IMR-90 (cell line): ENCODE measurements around the gene TMEM163. TPM values are rescaled to one million over a fixed set of nuclear protein-coding genes. Genes with fewer than 3 reads are reported as not detected.

Experiments used
- ATAC-seq: fragments of 200-7000 bp; cut with Tn5 transposase; 2 replicates; pipeline ENCODE4 v1.9.1; 2020; ENCODE audit warnings: low read depth, mild to moderate bottlenecking, moderate library complexity
- BruUV-seq: library from RNA; stranded (reverse); fragments of 400-500 nt; replicated peaks from 2 replicates; lab custom pipeline; 2021; lab: Mats Ljungman, UMichigan
- CTCF ChIA-PET: fragments of 300-600 bp; formaldehyde crosslinking; extraction: SDS; loops from one replicate; lab custom pipeline; 2021; ENCODE audit warnings: antibody characterized with exemption; lab: Yijun Ruan, JAX
- POLR2A ChIA-PET: fragments of 300-600 bp; sonication (Branson Sonifier 250); formaldehyde crosslinking; loops from one replicate; lab custom pipeline; 2022; ENCODE audit warnings: antibody characterized with exemption; ENCODE audit not compliant: unreplicated experiment; lab: Charles Lee
- DNase-seq: peaks from one replicate; pipeline ENCODE4 v3.0.0; 2013
- H2AFZ ChIP-seq: replicated peaks from 2 replicates; pipeline ENCODE3; 2013; ENCODE audit warnings: low read length, mild to moderate bottlenecking; ENCODE audit not compliant: poor library complexity
- H2AK5ac ChIP-seq: 2 replicates; pipeline ENCODE4 v1.6.1; 2013; ENCODE audit warnings: low read depth, low read length, inconsistent platforms
- H2AK9ac ChIP-seq: replicated peaks from 2 replicates; pipeline ENCODE3; 2013; ENCODE audit warnings: mild to moderate bottlenecking, low read depth, low read length, moderate library complexity; ENCODE audit not compliant: poor library complexity
- H2BK120ac ChIP-seq: 2 replicates; pipeline ENCODE4 v1.6.1; 2013; ENCODE audit warnings: low read depth, low read length, inconsistent platforms
- H2BK15ac ChIP-seq: 3 replicates; pipeline ENCODE4 v1.6.1; 2013; ENCODE audit warnings: low read depth, low read length, inconsistent platforms
- H2BK20ac ChIP-seq: 2 replicates; pipeline ENCODE4 v1.6.1; 2013; ENCODE audit warnings: low read depth, mild to moderate bottlenecking, inconsistent platforms, low read length, moderate library complexity
- H2BK5ac ChIP-seq: 2 replicates; pipeline ENCODE4 v1.6.1; 2013; ENCODE audit warnings: mild to moderate bottlenecking, low read depth, low read length, inconsistent platforms; ENCODE audit not compliant: poor library complexity, severe bottlenecking
- H3K14ac ChIP-seq: replicated peaks from 2 replicates; pipeline ENCODE4 v1.6.1; 2013; ENCODE audit warnings: low read depth, low read length, inconsistent platforms
- H3K18ac ChIP-seq: 2 replicates; pipeline ENCODE4 v1.6.1; 2013; ENCODE audit warnings: low read depth, low read length, control low read depth
- H3K23ac ChIP-seq: 2 replicates; pipeline ENCODE4 v1.6.1; 2013; ENCODE audit warnings: low read depth, low read length, inconsistent platforms
- H3K27ac ChIP-seq: 2 replicates; pipeline ENCODE4 v1.5.1; 2013; ENCODE audit warnings: mild to moderate bottlenecking, control low read depth, low read length; ENCODE audit not compliant: insufficient read depth
- H3K27me3 ChIP-seq: 2 replicates; pipeline ENCODE4 v1.6.1; 2013; ENCODE audit warnings: low read length; ENCODE audit not compliant: control insufficient read depth, insufficient read depth
- H3K36me3 ChIP-seq: 2 replicates; pipeline ENCODE4 v1.6.1; 2013; ENCODE audit warnings: low read length, mixed read lengths; ENCODE audit not compliant: control insufficient read depth, insufficient read depth
- H3K4ac ChIP-seq: 2 replicates; pipeline ENCODE4 v1.6.1; 2013; ENCODE audit warnings: low read depth, low read length, inconsistent platforms
- H3K4me1 ChIP-seq: 2 replicates; pipeline ENCODE4 v1.6.1; 2013; ENCODE audit warnings: low read length, mixed read lengths; ENCODE audit not compliant: control insufficient read depth, insufficient read depth
- H3K4me2 ChIP-seq: 2 replicates; pipeline ENCODE4 v1.6.1; 2013; ENCODE audit warnings: low read depth, mild to moderate bottlenecking, control low read depth, low read length, moderate library complexity
- H3K4me3 ChIP-seq: 2 replicates; pipeline ENCODE4 v1.5.1; 2013; ENCODE audit warnings: low read depth, mild to moderate bottlenecking, control low read depth, low read length, moderate library complexity; ENCODE audit not compliant: insufficient read depth
- H3K56ac ChIP-seq: 2 replicates; pipeline ENCODE4 v1.6.1; 2013; ENCODE audit warnings: low read length, inconsistent platforms; ENCODE audit not compliant: insufficient read depth; ENCODE audit errors: extremely low read depth
- H3K79me1 ChIP-seq, 2 experiments: 2 replicates each; pipeline ENCODE4 v1.6.1; 2013; ENCODE audit warnings: low read length in 2 of 2, inconsistent platforms in 1 of 2, low read depth in 1 of 2
- H3K9ac ChIP-seq: 2 replicates; pipeline ENCODE4 v1.6.1; 2013; ENCODE audit warnings: low read depth, low read length, control low read depth
- H3K9me1 ChIP-seq: 2 replicates; pipeline ENCODE4 v1.6.1; 2013; ENCODE audit warnings: low read length, inconsistent platforms; ENCODE audit not compliant: insufficient read depth
- H3K9me3 ChIP-seq: 2 replicates; pipeline ENCODE4 v1.6.1; 2013; ENCODE audit warnings: low read length; ENCODE audit not compliant: control insufficient read depth, insufficient read depth
- H4K20me1 ChIP-seq: 2 replicates; pipeline ENCODE4 v1.6.1; 2013; ENCODE audit warnings: low read length, inconsistent platforms; ENCODE audit not compliant: insufficient read depth
- H4K5ac ChIP-seq: 2 replicates; pipeline ENCODE4 v1.6.1; 2013; ENCODE audit warnings: mild to moderate bottlenecking, low read depth, low read length, control low read depth
- H4K8ac ChIP-seq, 2 experiments: 2 replicates each; pipeline ENCODE4 v1.6.1; 2013; ENCODE audit warnings: low read depth in 2 of 2, low read length in 2 of 2, control low read depth in 1 of 2, inconsistent platforms in 1 of 2
- H4K91ac ChIP-seq: 2 replicates; pipeline ENCODE4 v1.6.1; 2013; ENCODE audit warnings: low read depth, low read length, inconsistent platforms; ENCODE audit not compliant: insufficient read depth
- FOS ChIP-seq: fragments of 150-350 bp; IDR thresholded peaks from 2 replicates; pipeline ENCODE4 v1.6.1; 2016; ENCODE audit warnings: low read depth, low read length
- RCOR1 ChIP-seq: IDR thresholded peaks from 2 replicates; pipeline ENCODE4 v1.6.1; 2012; ENCODE audit warnings: mild to moderate bottlenecking, low read length, improper control_type of control experiment; ENCODE audit not compliant: insufficient replicate concordance
- USF2 ChIP-seq: fragments of 150-350 bp; IDR thresholded peaks from 2 replicates; pipeline ENCODE4 v1.6.1; 2017; ENCODE audit warnings: mild to moderate bottlenecking, antibody characterized with exemption, low read length, low read depth
- WGBS, 2 experiments: methylation state at CpG; one replicate each; pipeline versions ENCODE4 v1.1.5 to v1.1.7; 2013; ENCODE audit warnings: missing lambda C conversion rate in 2 of 2; ENCODE audit not compliant: insufficient read length in 1 of 2; ENCODE audit errors: extremely low coverage in 2 of 2; 5-methylcytosine and 5-hydroxymethylcytosine counted together
- dilution Hi-C: fragments of 300-500 bp; cut with HindIII; formaldehyde crosslinking; loops from one replicate; pipeline ENCODE4 v1.14.3; 2018; ENCODE audit warnings: low sequenced_read_pairs; ENCODE audit not compliant: unreplicated experiment
- in situ Hi-C: fragments of 300-500 bp; cut with MboI; formaldehyde crosslinking; loops from 3 replicates; pipeline ENCODE4 v1.14.3; 2019; ENCODE audit warnings: low sequenced_read_pairs, inconsistent platforms, mixed read lengths
- intact Hi-C: fragments of 100-400 bp; cut with micrococcal nuclease; formaldehyde crosslinking; loops from 2 replicates; pipeline ENCODE4 v1.10.0; 2022
- polyA plus RNA-seq, 3 experiments: library from polyadenylated mRNA; depleted of rRNA; stranded (reverse); fragments of >200 nt; gene quantifications; 2 replicates each; pipeline ENCODE4 v1.2.3, GENCODE V29; 2012; ENCODE audit warnings: low replicate concordance in 1 of 3
- total RNA-seq: library from RNA; depleted of rRNA; stranded (reverse); fragments of >200 nt; gene quantifications from 2 replicates; pipeline ENCODE4 v1.2.3, GENCODE V29; 2012

Gene TMEM163
- total and polyA plus RNA-seq, 2 of the 4 experiments (the other 2 are of a cell fraction) = not detected

GRCh38 chr2:134431838-134432434 lies 286.9 kb downstream of the TMEM163 start:
- ChIA-PET CTCF (interaction anchor here (0.6 to 3.1 kb wide), 2 partner anchors 19 to 27 kb away, joined by 3 to 11 read pairs; no protein-coding TSS in a partner anchor), POLR2A (no interaction called here)
- DNase-seq = peak; percentile 65
- in situ Hi-C loops (no loop called here), intact Hi-C loops (no loop called here), dilution Hi-C loops (no loop called here)
- Histone ChIP-seq H2BK120ac (peak overlapping the region; percentile 81), H2AK5ac (peak overlapping the region; percentile 25; the same call in 1 of the 2 replicates), H3K27me3 (no peaks in the 10 kb centered on the region), H3K18ac (peak overlapping the region; percentile 48; the same call in 1 of the 2 replicates), H3K9me1 (peaks cover 21% of the 10 kb centered on the region), H2BK15ac (peak overlapping the region; percentile 45; the same call in 1 of the 3 replicates), H4K8ac (peak overlapping the region; percentile 18 to 71), H3K4me1 (peaks cover 17% of the 10 kb centered on the region), H2BK20ac (peak overlapping the region; percentile 86; the same call in 1 of the 2 replicates), H4K5ac (no peak overlapping the region), H2BK5ac (peak overlapping the region; percentile 50), H3K9ac (no peak overlapping the region), H3K36me3 (peaks cover 50% of the 10 kb centered on the region), H3K4me3 (no peak overlapping the region), H4K20me1 (no peaks in the 10 kb centered on the region), H4K91ac (peak overlapping the region; percentile 35), H3K79me1 (peaks cover 0 to 34% of the 10 kb centered on the region in 2 experiments; a peak in 2 of 4 replicates), H3K14ac (peak overlapping the region; percentile 74), H2AK9ac (no peak overlapping the region), H3K4me2 (peak overlapping the region; percentile 52; the same call in 1 of the 2 replicates), H3K4ac (peak overlapping the region; percentile 76), H3K9me3 (no peaks in the 10 kb centered on the region), H3K56ac (no peak overlapping the region), H3K23ac (peak overlapping the region; percentile 37; the same call in 1 of the 2 replicates), H3K27ac (peak overlapping the region; percentile 41; the same call in 1 of the 2 replicates), H2AFZ (no peak overlapping the region)
- TF ChIP-seq RCOR1 (no peak), USF2 (no peak), FOS (peak; percentile 35; the same call in 1 of the 2 replicates)
- WGBS, 2 experiments = no CpG with 5 or more reads among the region's 2 CpGs
- ATAC-seq = peak; percentile 80
- no TSS peak for BruUV-seq
